GM12892 (cell line): ENCODE results near the gene ST3GAL6.

Source experiments
- POLR2A ChIP-seq: IDR thresholded peaks from 2 replicates; pipeline ENCODE4 v1.6.1; 2011; ENCODE audit warnings: low read depth, low read length, control low read depth
- POLR2AphosphoS5 ChIP-seq: IDR thresholded peaks from 2 replicates; pipeline ENCODE4 v1.6.1; 2011; ENCODE audit warnings: low read depth, low read length, control low read depth

- TF ChIP-seq POLR2AphosphoS5 (no peak), POLR2A (no peak)
Measured at GRCh38 chr3:98764472-98764884, 1.3 kb downstream of the ST3GAL6 start.
